CD4-positive, alpha-beta T cell treated with Interleukin-1 beta for 1 hour (primary cell): ENCODE results near the gene C15orf62.

Source experiments
- DNase-seq, 2 donors: peaks; one replicate each; pipeline ENCODE4 v3.0.0-alpha.2; 2020 to 2022

Gene C15orf62

DNA sequence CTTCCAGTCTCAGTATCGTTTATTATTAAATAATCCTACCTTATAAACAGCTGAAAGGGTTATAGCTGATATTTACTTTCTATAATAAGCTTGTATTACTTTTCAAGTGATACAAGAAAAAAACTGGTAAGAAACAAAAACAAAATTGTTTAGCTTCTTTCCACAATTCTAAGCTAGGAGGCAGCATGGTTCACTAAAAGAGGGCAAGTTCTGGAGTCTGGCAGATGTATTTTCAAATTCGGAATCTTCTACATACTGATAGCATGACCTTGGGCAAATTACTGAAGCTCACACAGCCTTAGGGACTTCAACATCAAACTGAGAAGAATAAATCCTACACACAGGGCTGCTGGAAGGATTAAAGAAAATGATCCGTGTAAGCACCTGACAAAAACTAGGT is 15.4 kb downstream of the C15orf62 start:
- DNase-seq, result no peak

GRCh38 chr15:40785814-40786213 is 16.0 kb downstream of the C15orf62 start:
- no peak for DNase-seq

- DNase-seq, result peak in 1 of 2 donors; percentile 38
Observed at GRCh38 chr15:40787344-40787841, 17.6 kb downstream of the C15orf62 start.

- DNase-seq, result no peak
Observed at GRCh38 chr15:40787991-40788390, 18.2 kb downstream of the C15orf62 start.

- no peak for DNase-seq
Observed at GRCh38 chr15:40789119-40789518, 19.3 kb downstream of the C15orf62 start.

- no peak for DNase-seq
Observed at GRCh38 chr15:40789999-40790398, 20.2 kb downstream of the C15orf62 start.

DNA sequence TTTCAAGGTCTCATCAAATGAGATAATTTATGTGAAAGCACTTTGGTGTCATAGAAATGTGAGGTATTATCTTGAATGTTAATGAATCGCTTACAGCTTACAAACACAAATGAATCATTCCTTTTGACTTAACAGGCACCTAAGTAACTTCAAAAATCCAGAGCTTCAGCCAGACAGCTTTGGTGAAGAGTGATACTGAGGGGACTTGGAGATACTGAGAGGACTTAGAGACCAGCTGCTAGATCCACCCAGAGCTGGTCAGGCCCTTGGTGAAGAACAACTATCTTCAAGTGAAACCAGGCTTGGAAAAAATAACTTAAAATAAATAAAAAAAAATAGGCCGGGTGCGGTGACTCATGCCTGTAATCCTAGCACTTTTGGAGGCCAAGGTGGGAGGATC is 20.9 kb downstream of the C15orf62 start:
- no peak for DNase-seq

GRCh38 chr15:40792394-40792793 is 22.6 kb downstream of the C15orf62 start:
- no peak for DNase-seq

GRCh38 chr15:40793216-40793989 is 23.6 kb downstream of the C15orf62 start:
- no peak for DNase-seq

DNA sequence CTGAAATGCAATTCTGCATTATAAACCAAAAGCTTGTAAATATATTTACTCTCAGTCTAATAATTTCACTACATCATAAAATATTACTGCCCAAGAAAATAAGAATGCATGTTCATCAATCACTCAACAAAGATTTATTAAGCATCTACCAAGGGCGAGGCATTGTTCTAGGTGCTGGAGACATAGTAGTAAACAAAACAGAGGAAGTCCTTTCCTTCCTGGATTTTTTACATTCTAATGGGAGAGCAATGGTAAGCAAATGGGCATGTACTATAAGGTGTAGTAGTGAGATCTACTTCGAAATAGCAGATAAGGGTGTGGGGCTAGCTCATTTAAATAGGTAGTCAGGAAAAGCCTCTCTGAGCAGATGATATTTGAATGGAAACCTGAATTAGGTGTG is 26.3 kb downstream of the C15orf62 start:
- DNase-seq, result no peak

GRCh38 chr15:40796512-40796911 is 26.7 kb downstream of the C15orf62 start:
- no peak for DNase-seq

- no peak for DNase-seq
Observed at GRCh38 chr15:40799523-40799922, 29.7 kb downstream of the C15orf62 start.

GRCh38 chr15:40803076-40803475 is 33.3 kb downstream of the C15orf62 start:
- DNase-seq, result no peak

GRCh38 chr15:40803688-40804087 is 33.9 kb downstream of the C15orf62 start:
- no peak for DNase-seq

DNA sequence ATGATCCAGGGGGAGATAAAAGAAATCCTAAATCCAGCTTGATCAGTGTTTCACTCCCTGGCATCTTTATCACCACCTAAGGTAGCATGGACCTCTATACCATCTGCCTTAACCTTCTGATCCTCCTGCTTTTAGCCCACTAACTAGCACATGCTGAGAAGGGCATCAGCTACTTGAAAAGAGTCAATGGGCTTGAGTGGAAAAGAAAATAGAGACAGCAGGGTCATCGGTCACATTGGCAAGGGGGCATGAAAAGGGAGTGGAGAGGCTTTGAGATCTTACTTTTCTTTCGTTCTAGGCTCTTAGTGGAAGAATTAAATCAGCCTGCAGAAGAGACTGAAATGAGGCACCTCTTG is 36.9 kb downstream of the C15orf62 start:
- no peak for DNase-seq

- peak; percentile 95 for DNase-seq
Observed at GRCh38 chr15:40807028-40807887, 37.5 kb downstream of the C15orf62 start, which contains the start of the genes DNAJC17 and ZFYVE19. DNAJC17 (minus strand) TSS chr15:40807473; CDS start chr15:40807446, 27 bp downstream. ZFYVE19 (plus strand) TSS chr15:40807089; CDS start chr15:40807590, 501 bp downstream.

GRCh38 chr15:40807888-40808461 is 38.2 kb downstream of the C15orf62 start:
- no peak for DNase-seq

- no peak for DNase-seq
Observed at GRCh38 chr15:40808861-40809450, 39.2 kb downstream of the C15orf62 start.

DNA sequence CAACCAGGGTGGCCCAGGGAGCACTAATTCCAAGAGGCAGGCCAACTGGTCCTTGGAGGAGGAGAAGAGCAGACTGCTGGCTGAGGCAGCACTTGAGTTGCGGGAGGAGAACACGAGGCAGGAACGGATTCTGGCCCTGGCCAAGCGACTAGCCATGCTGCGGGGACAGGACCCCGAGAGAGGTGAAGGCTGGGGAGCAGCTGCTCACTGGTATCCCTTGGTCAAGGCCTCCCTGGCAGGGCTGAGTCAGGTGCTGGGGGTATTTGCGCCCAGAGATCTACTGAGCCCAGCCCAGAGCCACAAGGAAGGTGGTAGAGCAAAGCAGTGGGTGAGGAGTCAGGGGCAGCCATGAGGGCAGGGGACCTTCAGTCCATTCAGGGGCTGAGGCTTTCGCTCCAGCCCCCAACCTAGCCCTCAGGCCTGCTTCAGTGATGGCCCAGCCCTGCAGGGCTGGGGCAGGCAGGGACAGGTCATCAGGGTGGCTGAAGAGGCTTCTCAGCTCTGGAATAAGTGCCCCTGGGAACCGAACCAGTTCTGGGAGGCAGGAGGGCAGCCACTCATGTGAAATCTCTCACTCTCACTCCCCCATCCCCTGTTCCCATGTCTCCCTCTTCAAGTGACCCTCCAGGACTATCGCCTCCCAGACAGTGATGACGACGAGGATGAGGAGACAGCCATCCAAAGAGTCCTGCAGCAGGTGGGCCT is 43.1 kb downstream of the C15orf62 start:
- DNase-seq, result no peak

- DNase-seq, result no peak
Observed at GRCh38 chr15:40815042-40815698, 45.4 kb downstream of the C15orf62 start.

DNA sequence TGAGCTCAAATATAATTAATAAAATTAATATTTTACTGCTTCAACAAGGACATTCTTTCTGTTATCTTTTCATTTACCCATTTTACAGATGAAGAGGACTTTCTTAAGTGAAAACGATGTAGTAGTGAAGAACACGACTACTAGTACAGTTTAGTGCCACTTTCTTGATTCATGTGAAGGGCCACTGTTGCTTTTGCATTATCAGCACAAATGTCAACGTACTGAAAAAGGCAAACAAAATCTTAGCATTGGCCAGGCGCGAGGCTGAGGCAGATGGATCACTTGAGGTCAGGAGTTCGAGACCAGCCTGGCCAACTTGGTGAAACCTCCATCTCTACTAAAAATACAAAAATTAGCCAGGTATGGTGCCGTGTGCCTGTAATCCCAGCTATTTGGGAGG is 49.3 kb downstream of the C15orf62 start:
- no peak for DNase-seq

DNA sequence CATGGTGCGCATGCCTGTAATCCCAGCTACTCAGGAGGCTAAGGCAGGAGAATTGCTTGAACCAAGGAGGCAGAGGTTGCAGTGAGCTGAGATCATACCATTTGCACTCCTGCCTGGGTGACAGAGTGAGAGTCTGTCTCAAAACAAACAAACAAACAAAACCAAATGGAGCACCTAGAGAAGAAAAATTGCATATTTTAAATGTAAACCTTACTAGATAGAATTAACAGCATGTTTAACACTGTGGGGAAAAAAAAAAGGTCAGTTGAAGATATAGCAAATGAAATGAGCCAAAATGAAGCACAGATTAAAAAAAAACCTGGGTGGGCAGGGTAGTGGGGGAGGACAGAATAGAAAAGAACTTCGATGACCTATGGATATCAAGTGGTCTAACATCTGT is 51.4 kb downstream of the C15orf62 start:
- DNase-seq, result no peak
